GM12878 (cell line): ENCODE measurements around the gene ATP6V1C2. TPM values are rescaled to one million over a fixed set of nuclear protein-coding genes. Genes with fewer than 3 reads are reported as not detected.
A peak's percentile ranks its signal among the peaks of the same experiment; 100 is the strongest.

Experiments used
- ATAC-seq: fragments of 200-7000 bp; cut with Tn5 transposase; 3 replicates; pipeline ENCODE4 v1.9.1; 2020; ENCODE audit warnings: mild to moderate bottlenecking, moderate library complexity
- BruUV-seq: library from RNA; stranded (reverse); fragments of 400-500 nt; replicated peaks from 2 replicates; lab custom pipeline; 2021; lab: Mats Ljungman, UMichigan
- CTCF ChIA-PET: fragments of 300-600 bp; sonication (Branson Sonifier 250); formaldehyde crosslinking; extraction: SDS; loops from one replicate; lab custom pipeline; 2021; ENCODE audit warnings: inconsistent platforms; lab: Yijun Ruan, JAX
- POLR2A ChIA-PET: fragments of 350-600 bp; formaldehyde crosslinking; extraction: SDS; loops from one replicate; lab custom pipeline; 2021; ENCODE audit warnings: inconsistent platforms; lab: Charles Lee
- RAD21 ChIA-PET: fragments of 300-600 bp; sonication (Branson Sonifier 250); formaldehyde crosslinking; loops from one replicate; lab custom pipeline; 2023; ENCODE audit warnings: antibody characterized with exemption; ENCODE audit not compliant: unreplicated experiment; lab: Charles Lee
- SMC1A ChIA-PET: fragments of 300-600 bp; sonication (Branson Sonifier 250); formaldehyde crosslinking; loops from one replicate; lab custom pipeline; 2023; ENCODE audit not compliant: unreplicated experiment, uncharacterized antibody; lab: Charles Lee
- DNase-seq: peaks from one replicate; pipeline ENCODE4 v3.0.0-alpha.2; 2011; ENCODE audit warnings: low read depth, low spot score
- FAIRE-seq: peaks from 3 replicates; lab custom pipeline; 2011; peaks lifted over from hg19 to GRCh38; lab: Jason Lieb, UNC
- H2AFZ ChIP-seq: 2 replicates; pipeline ENCODE4 v1.6.0; 2011; ENCODE audit warnings: low read depth, low read length, control low read depth; ENCODE audit not compliant: control insufficient read depth
- H3K27ac ChIP-seq: 2 replicates; pipeline ENCODE4 v1.5.1; 2011; ENCODE audit warnings: control low read depth; ENCODE audit not compliant: control insufficient read depth, insufficient read depth
- H3K27me3 ChIP-seq, 2 experiments: replicated peaks in 1 of 2; 2 replicates each; pipeline versions ENCODE4 v1.6.0 to v1.6.1; 2011; ENCODE audit warnings: low read length in 1 of 2; ENCODE audit not compliant: control insufficient read depth in 2 of 2, insufficient read depth in 2 of 2
- H3K36me3 ChIP-seq, 2 experiments: 2 replicates each; pipeline ENCODE4 v1.5.1; 2011; ENCODE audit warnings: low read length in 1 of 2; ENCODE audit not compliant: control insufficient read depth in 2 of 2, insufficient read depth in 2 of 2
- H3K4me1 ChIP-seq: 2 replicates; pipeline ENCODE4 v1.6.1; 2011; ENCODE audit warnings: mild to moderate bottlenecking, low read length, moderate library complexity, mixed read lengths; ENCODE audit not compliant: control insufficient read depth, insufficient read depth
- H3K4me2 ChIP-seq: 2 replicates; pipeline ENCODE4 v1.6.0; 2011; ENCODE audit warnings: control low read depth; ENCODE audit not compliant: control insufficient read depth, insufficient read depth
- H3K4me3 ChIP-seq: fragments of 200-600 bp; sonication (generic); 2 replicates; pipeline ENCODE4 v1.5.1; 2016
- H3K79me2 ChIP-seq: 2 replicates; pipeline ENCODE4 v1.6.0; 2011; ENCODE audit warnings: low read length; ENCODE audit not compliant: control insufficient read depth, insufficient read depth
- H3K9ac ChIP-seq: 2 replicates; pipeline ENCODE4 v1.8.0; 2011; ENCODE audit warnings: low read length, control low read depth, mixed read lengths; ENCODE audit not compliant: control insufficient read depth, insufficient read depth
- H3K9me3 ChIP-seq: replicated peaks from 3 replicates; pipeline ENCODE4 v1.5.1; 2011; ENCODE audit warnings: mild to moderate bottlenecking, low read length; ENCODE audit not compliant: control insufficient read depth, insufficient read depth
- H4K20me1 ChIP-seq: 2 replicates; pipeline ENCODE4 v1.6.0; 2011; ENCODE audit not compliant: control insufficient read depth, insufficient read depth
- E4F1 ChIP-seq: fragments of 450-650 bp; IDR thresholded peaks from 2 replicates; pipeline ENCODE4 v1.6.1; 2018; ENCODE audit warnings: borderline replicate concordance, mild to moderate bottlenecking; ENCODE audit not compliant: partially characterized antibody
- ELK1 ChIP-seq: IDR thresholded peaks from 2 replicates; pipeline ENCODE4 v1.6.1; 2012; ENCODE audit warnings: low read depth, low read length, improper control_type of control experiment
- IRF3 ChIP-seq: fragments of 450-650 bp; IDR thresholded peaks from 2 replicates; pipeline ENCODE4 v1.6.1; 2014; ENCODE audit warnings: mild to moderate bottlenecking
- KAT2A ChIP-seq: conservative IDR thresholded peaks from 2 replicates; pipeline ENCODE4 v1.6.1; 2011; ENCODE audit warnings: low read depth, low read length; ENCODE audit not compliant: control insufficient read depth
- RCOR1 ChIP-seq: conservative IDR thresholded peaks from 2 replicates; pipeline ENCODE4 v1.6.1; 2012; ENCODE audit warnings: low read depth, low read length, improper control_type of control experiment
- REST ChIP-seq: IDR thresholded peaks from 2 replicates; pipeline ENCODE4 v1.6.1; 2012; ENCODE audit warnings: mild to moderate bottlenecking, low read depth, low read length
- RFX5 ChIP-seq: IDR thresholded peaks from 2 replicates; pipeline ENCODE4 v1.6.1; 2011; ENCODE audit warnings: low read depth, low read length, improper control_type of control experiment
- TCF3 ChIP-seq: IDR thresholded peaks from 2 replicates; pipeline ENCODE4 v1.6.1; 2012; ENCODE audit warnings: low read depth, mild to moderate bottlenecking, low read length, borderline replicate concordance; ENCODE audit not compliant: insufficient read depth
- USF1 ChIP-seq: IDR thresholded peaks from 2 replicates; pipeline ENCODE4 v1.6.1; 2011; ENCODE audit warnings: borderline replicate concordance, low read depth, mild to moderate bottlenecking, moderate library complexity, mixed read lengths, low read length; ENCODE audit not compliant: insufficient read depth; ENCODE audit errors: extremely low read length
- ZBED1 ChIP-seq: IDR thresholded peaks from 2 replicates; pipeline ENCODE4 v1.6.1; 2016; ENCODE audit warnings: borderline replicate concordance
- ZNF207 ChIP-seq: fragments of 450-650 bp; IDR thresholded peaks from 2 replicates; pipeline ENCODE4 v1.6.1; 2014; ENCODE audit warnings: antibody characterized with exemption, mild to moderate bottlenecking, borderline replicate concordance
- WGBS: methylation state at CpG from one replicate; pipeline ENCODE4 v1.1.6; 2016; ENCODE audit warnings: low lambda C conversion rate; ENCODE audit not compliant: insufficient replicate concordance, insufficient coverage; ENCODE audit errors: missing lambda C conversion rate; 5-methylcytosine and 5-hydroxymethylcytosine counted together
- in situ Hi-C: fragments of 300-500 bp; cut with MboI; formaldehyde crosslinking; loops from 9 replicates; pipeline ENCODE4 v1.14.3; 2018; ENCODE audit warnings: mixed read lengths
- intact Hi-C: fragments of 100-400 bp; cut with micrococcal nuclease; formaldehyde crosslinking; loops from one replicate; pipeline ENCODE4 v1.14.2; 2022; ENCODE audit not compliant: unreplicated experiment
- polyA plus RNA-seq, 11 experiments: library from polyadenylated mRNA; depleted of rRNA in 4 of 11; unstranded in 6 of 11; stranded (reverse) in 5 of 11; fragments of >200 nt; fragmentation: Nextera tagmentation in 4 of 11; fragmentation: Illumina TruSeq in 1 of 11; extraction: Ambion mirVana in 4 of 11; extraction: Trizol in 1 of 11; gene quantifications; 1 replicate in 1 of 11; 2 replicates in 10 of 11; pipeline versions ENCODE4 v1.2.1 to v1.2.3, GENCODE V29; 2011 to 2016; ENCODE audit warnings: inconsistent platforms in 2 of 11, missing spikeins in 2 of 11, low read depth in 1 of 11
- total RNA-seq, 4 experiments: library from RNA; depleted of rRNA in 3 of 4; stranded (reverse); fragments of >200 nt in 3 of 4; fragmentation: Illumina TruSeq in 1 of 4; extraction: Trizol in 1 of 4; gene quantifications; 2 replicates each; pipeline versions ENCODE4 v1.2.1 to v1.2.3, GENCODE V29; 2013 to 2021

The ATP6V1C2 gene
- total and polyA plus RNA-seq, 10 of the 15 experiments (the other 5 are each of a cell fraction or from before 2014, with no cell fraction given): 0.04 to 1.5 (median 0.24) TPM; not detected in 1

GRCh38 chr2:10686176-10686730 lies 35.2 kb upstream of the ATP6V1C2 start:
- 89% methylated on average over 5 of the region's 5 CpGs for WGBS
- peaks cover 6% of the 10 kb centered on the region; the same call in 1 of the 2 replicates for H3K4me1 ChIP-seq
- POLR2A ChIA-PET: no interaction called here
- CTCF ChIA-PET: interaction anchor here (1.0 to 1.3 kb wide), 2 partner anchors 16 to 97 kb away, joined by 3 read pairs; no protein-coding TSS in a partner anchor
- no peak overlapping the region for H3K9ac ChIP-seq
- in situ Hi-C loops: no loop called here
- no peak for FAIRE-seq
- no TSS peak for BruUV-seq
- no peak for DNase-seq
- peak overlapping the region; percentile 23; the same call in 1 of the 2 replicates for H3K4me3 ChIP-seq
- H4K20me1 ChIP-seq: no peaks in the 10 kb centered on the region
- H3K4me2 ChIP-seq: no peak overlapping the region
- RAD21 ChIA-PET: interaction anchor here (0.7 kb wide), 1 partner anchor 20 kb away, joined by 3 read pairs; no protein-coding TSS in a partner anchor
- intact Hi-C loops: no loop called here
- SMC1A ChIA-PET: interaction anchor here (1.1 to 2.2 kb wide), 4 partner anchors 11 to 58 kb away, joined by 3 to 5 read pairs (median 4); no protein-coding TSS in a partner anchor
- peaks cover 54% of the 10 kb centered on the region for H3K79me2 ChIP-seq
- no peak overlapping the region for H3K27ac ChIP-seq
- no peak overlapping the region for H2AFZ ChIP-seq
- no peaks in the 10 kb centered on the region for H3K9me3 ChIP-seq
- ATAC-seq: no peak; the same call in 2 of the 3 replicates
- no peaks in the 10 kb centered on the region for H3K27me3 ChIP-seq
- peaks cover 4 to 7% of the 10 kb centered on the region in 2 experiments; a peak in 3 of 4 replicates for H3K36me3 ChIP-seq
- TF ChIP-seq TCF3 (no peak), E4F1 (no peak), RCOR1 (no peak), RFX5 (no peak), ZBED1 (no peak), REST (no peak), KAT2A (no peak), USF1 (no peak), IRF3 (no peak), ELK1 (no peak), ZNF207 (no peak)
